ENCODE data around the gene SULF2.
"Not testable (repeated sequence)": the region's sequence is repeated elsewhere in the genome, so short reads cannot be mapped to it uniquely, and the experiment has no call there.

SULF2 gene

DNA sequence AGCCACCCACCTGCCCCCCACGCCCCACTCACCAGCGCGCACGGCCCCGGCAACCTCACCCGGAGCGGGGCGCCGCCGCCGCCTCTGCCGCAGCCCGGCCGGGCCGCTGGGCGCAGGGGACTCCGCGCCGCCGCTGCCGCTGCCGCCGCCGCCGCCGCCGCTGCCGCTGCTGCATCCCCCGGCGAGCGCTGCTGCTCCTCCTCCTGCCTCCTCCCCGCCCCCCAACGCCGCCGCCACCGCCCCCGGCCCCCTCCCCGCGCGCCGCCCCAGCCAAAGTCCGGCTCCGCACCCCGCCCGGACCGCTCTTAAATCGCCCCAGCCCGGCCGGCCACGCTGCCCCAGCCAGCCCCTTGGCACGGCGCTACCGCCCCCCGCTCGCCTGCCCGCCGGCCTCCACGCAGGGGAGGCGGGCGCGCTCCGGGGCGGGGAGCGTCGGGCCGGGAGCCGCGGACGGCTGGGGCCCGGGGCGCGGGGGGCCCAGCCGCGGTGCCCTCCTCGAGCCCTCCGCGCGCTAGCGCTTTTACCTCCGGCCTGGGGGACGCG is at the start of gene SULF2:
TSS of gene SULF2 (minus strand) at position 171 of the 543 bp plus-strand sequence. CDS start 28,118 bp downstream, outside the sequence.
- Histone ChIP-seq H3K4me2 (no peak within 1 kb of the TSS), H3K4me3 (IDR thresholded peaks at IDR 0.05; ENCODE audit: insufficient read depth, low read depth, low read length) (no peak within 1 kb of the TSS), H3K27me3 (ENCODE audit: insufficient read depth, low read depth) (peaks cover 85% of the 10 kb centered on the region), H4K20me1 (ENCODE audit: insufficient read depth) (no peaks in the 10 kb centered on the region), H3K36me3 (ENCODE audit: insufficient read depth) (no peaks in the 10 kb centered on the region), H3K79me2 (ENCODE audit: insufficient read depth, low read depth) (no peaks in the 10 kb centered on the region), H3K27ac (no peak within 1 kb of the TSS), H3K9ac (no peak within 1 kb of the TSS), H3K4me1 (ENCODE audit: low read depth, poor library complexity, severe bottlenecking) (no peaks in the 10 kb centered on the region), H2AFZ (ENCODE audit: low read depth) (no peak within 1 kb of the TSS)
- no peak for TF ChIP-seq CTCF (conservative IDR thresholded peaks at IDR 0.05; ENCODE audit: low read depth, low read length)

GRCh38 chr20:47831675-47832074 is 46.4 kb upstream of the SULF2 start:
- H2AFZ ChIP-seq (ENCODE audit: low read depth); H3K27ac ChIP-seq; H3K9ac ChIP-seq; H3K4me2 ChIP-seq; H3K36me3 ChIP-seq (ENCODE audit: insufficient read depth); H3K4me1 ChIP-seq (ENCODE audit: low read depth, poor library complexity, severe bottlenecking); H3K79me2 ChIP-seq (ENCODE audit: insufficient read depth, low read depth); H4K20me1 ChIP-seq (ENCODE audit: insufficient read depth); H3K27me3 ChIP-seq (ENCODE audit: insufficient read depth, low read depth); H3K4me3 ChIP-seq (IDR thresholded peaks at IDR 0.05; ENCODE audit: insufficient read depth, low read depth, low read length): not testable (repeated sequence)

GRCh38 chr20:47826716-47827115 is 41.4 kb upstream of the SULF2 start:
- not testable (repeated sequence) for H3K4me3 ChIP-seq (IDR thresholded peaks at IDR 0.05; ENCODE audit: insufficient read depth, low read depth, low read length); H3K27ac ChIP-seq; H3K79me2 ChIP-seq (ENCODE audit: insufficient read depth, low read depth); H3K36me3 ChIP-seq (ENCODE audit: insufficient read depth); H3K4me1 ChIP-seq (ENCODE audit: low read depth, poor library complexity, severe bottlenecking); H2AFZ ChIP-seq (ENCODE audit: low read depth); H3K4me2 ChIP-seq; H3K9ac ChIP-seq; H4K20me1 ChIP-seq (ENCODE audit: insufficient read depth)
- H3K27me3 ChIP-seq (ENCODE audit: insufficient read depth, low read depth) = peaks cover 22% of the 10 kb centered on the region

DNA sequence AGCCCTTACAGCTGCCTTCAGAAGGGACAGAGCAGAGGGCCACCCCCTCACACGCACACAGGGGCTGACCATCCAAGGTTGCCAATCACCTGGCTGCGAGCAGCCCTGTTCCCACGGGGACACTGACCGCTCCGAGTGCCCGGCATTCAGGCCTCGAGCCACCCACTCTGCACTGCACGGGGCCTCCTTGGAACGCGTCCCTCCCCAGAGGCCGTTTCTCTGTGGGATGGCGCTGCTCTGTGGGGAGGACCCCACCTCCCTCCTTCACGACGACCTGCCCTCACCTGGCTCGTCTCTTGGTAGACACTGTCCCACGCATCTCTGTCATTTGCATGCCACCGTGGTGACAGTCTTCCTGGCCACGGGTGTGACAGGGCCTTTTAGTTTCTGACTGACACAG is 40.7 kb upstream of the SULF2 start:
- not testable (repeated sequence) for H3K36me3 ChIP-seq (ENCODE audit: insufficient read depth); H2AFZ ChIP-seq (ENCODE audit: low read depth); H3K79me2 ChIP-seq (ENCODE audit: insufficient read depth, low read depth); H3K4me1 ChIP-seq (ENCODE audit: low read depth, poor library complexity, severe bottlenecking); H3K27ac ChIP-seq; H3K4me3 ChIP-seq (IDR thresholded peaks at IDR 0.05; ENCODE audit: insufficient read depth, low read depth, low read length); H4K20me1 ChIP-seq (ENCODE audit: insufficient read depth); H3K9ac ChIP-seq; H3K4me2 ChIP-seq
- peaks cover 29% of the 10 kb centered on the region for H3K27me3 ChIP-seq (ENCODE audit: insufficient read depth, low read depth)

GRCh38 chr20:47825011-47825762 is 39.9 kb upstream of the SULF2 start:
- Histone ChIP-seq H3K27ac (no peak overlapping the region), H4K20me1 (ENCODE audit: insufficient read depth) (no peaks in the 10 kb centered on the region), H2AFZ (ENCODE audit: low read depth) (no peak overlapping the region), H3K9ac (no peak overlapping the region), H3K36me3 (ENCODE audit: insufficient read depth) (no peaks in the 10 kb centered on the region), H3K27me3 (ENCODE audit: insufficient read depth, low read depth) (peaks cover 37% of the 10 kb centered on the region), H3K4me1 (ENCODE audit: low read depth, poor library complexity, severe bottlenecking) (no peaks in the 10 kb centered on the region), H3K4me2 (no peak overlapping the region), H3K4me3 (IDR thresholded peaks at IDR 0.05; ENCODE audit: insufficient read depth, low read depth, low read length) (no peak overlapping the region), H3K79me2 (ENCODE audit: insufficient read depth, low read depth) (no peaks in the 10 kb centered on the region)
- TF ChIP-seq CTCF (conservative IDR thresholded peaks at IDR 0.05; ENCODE audit: low read depth, low read length) = no peak

- H3K4me1 ChIP-seq (ENCODE audit: low read depth, poor library complexity, severe bottlenecking); H3K4me2 ChIP-seq; H3K9ac ChIP-seq; H3K27ac ChIP-seq; H3K4me3 ChIP-seq (IDR thresholded peaks at IDR 0.05; ENCODE audit: insufficient read depth, low read depth, low read length); H3K36me3 ChIP-seq (ENCODE audit: insufficient read depth); H3K79me2 ChIP-seq (ENCODE audit: insufficient read depth, low read depth); H4K20me1 ChIP-seq (ENCODE audit: insufficient read depth); H2AFZ ChIP-seq (ENCODE audit: low read depth): not testable (repeated sequence)
- peaks cover 46% of the 10 kb centered on the region for H3K27me3 ChIP-seq (ENCODE audit: insufficient read depth, low read depth)
Measured at GRCh38 chr20:47823941-47824340, 38.7 kb upstream of the SULF2 start.

All from KMS-11 (cell line).